Heart left ventricle (tissue), 16 donors: Measurements from ENCODE around the gene SPRED3. TPM values are rescaled to one million over a fixed set of nuclear protein-coding genes. Genes with fewer than 3 reads are reported as not detected.

ENCODE experiments used
- ATAC-seq, 4 donors: fragments of 200-7000 bp; cut with Tn5 transposase; one replicate each; pipeline ENCODE4 v1.9.1; 2020 to 2022; ENCODE audit warnings: moderate library complexity in 4 of 4, mild to moderate bottlenecking in 3 of 4, moderate number of reproducible peaks in 1 of 4
- DNase-seq, 5 donors: peaks; one replicate each; pipeline ENCODE4 v3.0.0-alpha.2; 2020
- H3K27ac ChIP-seq, 12 donors: fragments of 200-600 bp; sonication (generic) in 4 of 12; one replicate each; pipeline versions ENCODE4 v1.5.0 to v1.8.0; 2016 to 2022; ENCODE audit warnings: mild to moderate bottlenecking in 2 of 12
- H3K27me3 ChIP-seq, 9 donors: fragments of 200-600 bp; sonication (generic) in 2 of 9; one replicate each; pipeline versions ENCODE4 v1.5.1 to v1.8.0; 2016 to 2022; ENCODE audit warnings: mild to moderate bottlenecking in 3 of 9
- H3K36me3 ChIP-seq, 9 donors: fragments of 200-600 bp; sonication (generic) in 2 of 9; one replicate each; pipeline versions ENCODE4 v1.5.0 to v1.8.0; 2018 to 2022; ENCODE audit warnings: mild to moderate bottlenecking in 2 of 9
- H3K4me1 ChIP-seq, 12 donors: fragments of 200-600 bp; sonication (generic) in 4 of 12; one replicate each; pipeline versions ENCODE4 v1.5.0 to v1.8.0; 2016 to 2022; ENCODE audit warnings: mild to moderate bottlenecking in 3 of 12
- H3K4me3 ChIP-seq, 12 donors: fragments of 200-600 bp; sonication (generic) in 4 of 12; one replicate each; pipeline versions ENCODE4 v1.5.0 to v1.8.0; 2017 to 2022; ENCODE audit warnings: mild to moderate bottlenecking in 9 of 12, moderate library complexity in 4 of 12
- H3K9me3 ChIP-seq, 12 donors: fragments of 200-600 bp; sonication (generic) in 4 of 12; one replicate each; pipeline versions ENCODE4 v1.5.0 to v1.8.0; 2016 to 2022; ENCODE audit warnings: mild to moderate bottlenecking in 1 of 12
- WGBS, 4 donors: extraction: QIAGEN DNeasy Blood & Tissue Kit in 2 of 4; methylation state at CpG; one replicate each; pipeline versions ENCODE4 v1.1.5 to v1.1.7; 2013 to 2018; 5-methylcytosine and 5-hydroxymethylcytosine counted together
- intact Hi-C, 10 donors: fragments of 100-400 bp; cut with DNase I; formaldehyde crosslinking; loops; one replicate each; pipeline versions ENCODE4 v1.11.1 to v1.14.2; 2022
- polyA plus RNA-seq, 2 donors: library from polyadenylated mRNA; stranded (reverse); fragments of 200-250 nt; gene quantifications; one replicate each; pipeline ENCODE4 v1.2.3, GENCODE V29; 2013
- total RNA-seq, 9 donors: library from RNA; depleted of rRNA in 2 of 9; stranded (reverse); fragments of >200 nt in 2 of 9; fragmentation: NEBNext Ultra II Directional in 3 of 9; extraction: Animal tissue kit (Norgen Biotek cat#: 25700) in 3 of 9; gene quantifications; one replicate each; pipeline versions ENCODE4 v1.1.0 to v1.2.4, GENCODE V29; 2016 to 2023
- TF ChIP-seq, protein P1 (sequence below), 12 donors: fragments of 200-600 bp; sonication (generic) in 4 of 12; IDR thresholded peaks; one replicate each; pipeline versions ENCODE4 v1.5.0 to v1.8.0; 2018 to 2022; ENCODE audit warnings: antibody characterized with exemption in 12 of 12, mild to moderate bottlenecking in 5 of 12
- donor health status: ischemic (EF 13 %, LVEDD 7.1; RV severe dilation, severe dysfunction).
- donor health status: healthy with polysubstance abuse.
- donor health status: DM: no; HTN: yes; CAD: no.
- donor health status: DM: no; HTN: no; CAD: no.
- donor health status: ischemic (EF 25% LVEDD 6.9; RV normal size, moderate dysfunction).
- donor health status: ischemic (EF 25% LVEDD 5.7; RV mildly dilated, moderate dysfunction).
- donor health status: healthy.
- donor health status: DM: yes; HTN: yes; CAD: no.
- donor health status: ischemic (EF 35%, LVEDD 5.7; RV mildly dilated, moderate dysfunction).
- donor health status: nonischemic (EF 11% LVEDD 7.7; RV severe dilation, severe dysfunction).
- donor health status: DM: yes; HTN: yes; CAD: no.
- donor health status: PGD.
- donor health status: ischemic (EF 29% LVEDD 5.4; RV normal size, mild dysfunction).
- donor health status: nonischemic (EF 23%, LVEDD 6.1; RV moderate dilation, normal function).

The SPRED3 gene
- total and polyA plus RNA-seq, 11 donors, result 0.18 to 3.1 (median 0.72) TPM; not detected in 1

DNA sequence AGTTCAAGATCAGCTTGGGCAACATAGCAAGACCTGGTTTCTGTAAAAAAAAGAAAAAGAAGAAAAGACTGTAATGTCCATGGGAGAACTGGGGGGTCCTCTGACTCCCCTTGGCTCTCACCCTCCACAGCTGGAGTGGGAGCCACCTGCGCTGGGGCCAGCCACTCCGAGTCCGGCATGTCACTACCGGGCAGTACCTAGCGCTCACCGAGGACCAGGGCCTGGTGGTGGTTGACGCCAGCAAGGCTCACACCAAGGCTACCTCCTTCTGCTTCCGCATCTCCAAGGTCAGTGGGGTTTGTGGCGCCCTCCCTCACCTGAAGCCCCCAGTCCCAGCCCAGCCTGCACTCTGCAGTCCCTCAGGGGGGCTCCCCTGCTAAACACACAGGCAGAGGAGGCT lies 59.7 kb downstream of the SPRED3 start:
- Histone ChIP-seq H3K9me3 (no peaks in the 10 kb centered on the region), H3K27me3 (no peaks in the 10 kb centered on the region), H3K27ac (no peak overlapping the region), H3K4me1 (no peaks in the 10 kb centered on the region), H3K36me3 (no peaks in the 10 kb centered on the region), H3K4me3 (no peak overlapping the region)
- intact Hi-C loops, result no loop called here
- no peak for DNase-seq
- TF ChIP-seq, protein P1, sequence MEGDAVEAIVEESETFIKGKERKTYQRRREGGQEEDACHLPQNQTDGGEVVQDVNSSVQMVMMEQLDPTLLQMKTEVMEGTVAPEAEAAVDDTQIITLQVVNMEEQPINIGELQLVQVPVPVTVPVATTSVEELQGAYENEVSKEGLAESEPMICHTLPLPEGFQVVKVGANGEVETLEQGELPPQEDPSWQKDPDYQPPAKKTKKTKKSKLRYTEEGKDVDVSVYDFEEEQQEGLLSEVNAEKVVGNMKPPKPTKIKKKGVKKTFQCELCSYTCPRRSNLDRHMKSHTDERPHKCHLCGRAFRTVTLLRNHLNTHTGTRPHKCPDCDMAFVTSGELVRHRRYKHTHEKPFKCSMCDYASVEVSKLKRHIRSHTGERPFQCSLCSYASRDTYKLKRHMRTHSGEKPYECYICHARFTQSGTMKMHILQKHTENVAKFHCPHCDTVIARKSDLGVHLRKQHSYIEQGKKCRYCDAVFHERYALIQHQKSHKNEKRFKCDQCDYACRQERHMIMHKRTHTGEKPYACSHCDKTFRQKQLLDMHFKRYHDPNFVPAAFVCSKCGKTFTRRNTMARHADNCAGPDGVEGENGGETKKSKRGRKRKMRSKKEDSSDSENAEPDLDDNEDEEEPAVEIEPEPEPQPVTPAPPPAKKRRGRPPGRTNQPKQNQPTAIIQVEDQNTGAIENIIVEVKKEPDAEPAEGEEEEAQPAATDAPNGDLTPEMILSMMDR (IDR thresholded peaks at IDR 0.05), result no peak
- ATAC-seq, result no peak
- 90 to 94% (median 93%) methylated on average over 9 of the region's 9 CpGs for WGBS, 4 donors

Other genes with a start within 250 kb of the SPRED3 start
- gene DPF1, start 164.5 kb upstream of the SPRED3 start, total RNA-seq, result 1 to 10 TPM in 1 of 9 donors, under 1 TPM in 6, not detected in 2; 0.11 to 1.2 (median 0.37) TPM
- gene DPF1, start 164.5 kb upstream of the SPRED3 start, polyA plus RNA-seq, result under 1 TPM; 0.12 to 0.23 TPM
- 10 to 100 TPM; 13.0 to 88.5 (median 25.3) TPM for gene PPP1R14A, start 132.3 kb upstream of the SPRED3 start, total RNA-seq
- 10 to 100 TPM; 18.2 to 83.1 TPM for gene PPP1R14A, start 132.3 kb upstream of the SPRED3 start, polyA plus RNA-seq
- gene SPINT2, start 124.1 kb upstream of the SPRED3 start, total RNA-seq, result 10 to 100 TPM in 7 of 9 donors, 1 to 10 TPM in 2; 3.5 to 27.7 (median 15.9) TPM
- gene SPINT2, start 124.1 kb upstream of the SPRED3 start, polyA plus RNA-seq, result 10 to 100 TPM in 1 of 2 donors, 1 to 10 TPM in 1; 3.6 to 11.3 TPM
- 10 to 100 TPM in 5 of 9 donors, 1 to 10 TPM in 3, not detected in 1; 3.5 to 73.1 (median 11.5) TPM for gene C19orf33, start 84.4 kb upstream of the SPRED3 start, total RNA-seq
- gene C19orf33, start 84.4 kb upstream of the SPRED3 start, polyA plus RNA-seq, result 10 to 100 TPM; 12.2 to 54.2 TPM
- 10 to 100 TPM; 26.4 to 47.4 (median 31.9) TPM for gene YIF1B, start 72.8 kb upstream of the SPRED3 start, total RNA-seq
- gene YIF1B, start 72.8 kb upstream of the SPRED3 start, polyA plus RNA-seq, result 100 to 1,000 TPM in 1 of 2 donors, 10 to 100 TPM in 1; 39.2 to 113 TPM
- gene KCNK6, start 68.9 kb upstream of the SPRED3 start, total RNA-seq, result 10 to 100 TPM in 4 of 9 donors, 1 to 10 TPM in 5; 3.1 to 23.6 (median 8.5) TPM
- gene KCNK6, start 68.9 kb upstream of the SPRED3 start, polyA plus RNA-seq, result 1 to 10 TPM; 4.4 to 6.4 TPM
- gene CATSPERG, start 52.9 kb upstream of the SPRED3 start, total RNA-seq, result 1 to 10 TPM in 6 of 9 donors, under 1 TPM in 3; 0.19 to 3.0 (median 1.9) TPM
- 1 to 10 TPM; 1.3 to 2.9 TPM for gene CATSPERG, start 52.9 kb upstream of the SPRED3 start, polyA plus RNA-seq
- gene PSMD8, start 14.1 kb upstream of the SPRED3 start, total RNA-seq, result 100 to 1,000 TPM; 237 to 690 (median 325) TPM
- 100 to 1,000 TPM; 186 to 663 TPM for gene PSMD8, start 14.1 kb upstream of the SPRED3 start, polyA plus RNA-seq
- under 1 TPM in 5 of 9 donors, not detected in 4; 0.18 to 0.67 (median 0.31) TPM for gene GGN, start 663 bp upstream of the SPRED3 start, total RNA-seq
- under 1 TPM; 0.15 to 0.42 TPM for gene GGN, start 663 bp upstream of the SPRED3 start, polyA plus RNA-seq
- gene FAM98C, start 14.4 kb downstream of the SPRED3 start, total RNA-seq, result 10 to 100 TPM in 8 of 9 donors, 1 to 10 TPM in 1; 9.3 to 15.8 (median 11.9) TPM
- 10 to 100 TPM in 1 of 2 donors, 1 to 10 TPM in 1; 9.6 to 10.3 TPM for gene FAM98C, start 14.4 kb downstream of the SPRED3 start, polyA plus RNA-seq
- 1 to 10 TPM in 6 of 9 donors, under 1 TPM in 3; 0.51 to 6.7 (median 1.4) TPM for gene RASGRP4, start 37.5 kb downstream of the SPRED3 start, total RNA-seq
- gene RASGRP4, start 37.5 kb downstream of the SPRED3 start, polyA plus RNA-seq, result under 1 TPM; 0.61 to 0.91 TPM
- gene RYR1, start 45.0 kb downstream of the SPRED3 start, total RNA-seq, result 1 to 10 TPM in 5 of 9 donors, under 1 TPM in 4; 0.44 to 2.1 (median 1.4) TPM
- under 1 TPM; 0.61 to 0.72 TPM for gene RYR1, start 45.0 kb downstream of the SPRED3 start, polyA plus RNA-seq
- gene MAP4K1, start 229.3 kb downstream of the SPRED3 start, total RNA-seq, result 1 to 10 TPM; 1.2 to 9.9 (median 2.7) TPM
- gene MAP4K1, start 229.3 kb downstream of the SPRED3 start, polyA plus RNA-seq, result 1 to 10 TPM in 1 of 2 donors, under 1 TPM in 1; 0.69 to 2.7 TPM
- gene EIF3K, start 230.5 kb downstream of the SPRED3 start, total RNA-seq, result 1,000 to 10,000 TPM in 1 of 9 donors, 100 to 1,000 TPM in 8; 447 to 1,239 (median 596) TPM
- gene EIF3K, start 230.5 kb downstream of the SPRED3 start, polyA plus RNA-seq, result 100 to 1,000 TPM; 761 to 801 TPM